Nephron progenitor cell (in vitro differentiated cells): Measurements from ENCODE around the gene AGA.

ENCODE experiments used
- DNase-seq: peaks from one replicate; pipeline ENCODE4 v3.0.0; 2021
- H3K27ac Mint-ChIP-seq: 2 replicates; pipeline ENCODE4 v1.8.0; 2021; ENCODE audit warnings: mild to moderate bottlenecking, moderate library complexity, mixed read lengths
- H3K27me3 Mint-ChIP-seq: 2 replicates; pipeline ENCODE4 v1.8.0; 2021; ENCODE audit warnings: mild to moderate bottlenecking, low read depth, mixed read lengths; ENCODE audit not compliant: poor library complexity
- H3K36me3 Mint-ChIP-seq: 2 replicates; pipeline ENCODE4 v1.8.0; 2021; ENCODE audit warnings: low read depth, mixed read lengths
- H3K4me1 Mint-ChIP-seq: 2 replicates; pipeline ENCODE4 v1.8.0; 2021; ENCODE audit warnings: mixed read lengths
- H3K4me3 Mint-ChIP-seq: 2 replicates; pipeline ENCODE4 v1.8.0; 2021; ENCODE audit warnings: mild to moderate bottlenecking, moderate library complexity, mixed read lengths
- H3K9me3 Mint-ChIP-seq: 2 replicates; pipeline ENCODE4 v1.8.0; 2021; ENCODE audit warnings: mild to moderate bottlenecking, moderate library complexity, mixed read lengths
- CTCF ChIP-seq: fragments of 200-600 bp; sonication (generic); IDR thresholded peaks from 2 replicates; pipeline ENCODE4 v1.5.0; 2021; ENCODE audit warnings: antibody characterized with exemption

The AGA gene

GRCh38 chr4:177408023-177408422, 34.2 kb downstream of the AGA start:
- Mint-ChIP-seq H3K9me3 (peaks cover 36% of the 10 kb centered on the region), H3K27me3 (peaks cover 6% of the 10 kb centered on the region)

GRCh38 chr4:177405508-177405907, 36.7 kb downstream of the AGA start:
- DNase-seq, result no peak
- Mint-ChIP-seq H3K27me3 (peaks cover 6% of the 10 kb centered on the region), H3K27ac (no peak overlapping the region), H3K9me3 (peaks cover 38% of the 10 kb centered on the region), H3K4me1 (peaks cover 30% of the 10 kb centered on the region), H3K4me3 (no peak overlapping the region), H3K36me3 (peaks cover 9% of the 10 kb centered on the region)
- no peak for TF ChIP-seq CTCF

More at GRCh38 chr4:177408023-177408422, 34.2 kb downstream of the AGA start:
- Mint-ChIP-seq H3K4me1 (peaks cover 35% of the 10 kb centered on the region), H3K27ac (no peak overlapping the region), H3K36me3 (peaks cover 9% of the 10 kb centered on the region), H3K4me3 (no peak overlapping the region)
- DNase-seq, result no peak
- no peak for TF ChIP-seq CTCF

GRCh38 chr4:177404986-177405385, 37.3 kb downstream of the AGA start:
- no peak overlapping the region for H3K27ac Mint-ChIP-seq
- H3K36me3 Mint-ChIP-seq, result peaks cover 9% of the 10 kb centered on the region
- no peak for DNase-seq
- H3K9me3 Mint-ChIP-seq, result peaks cover 39% of the 10 kb centered on the region
- H3K4me3 Mint-ChIP-seq, result no peak overlapping the region
- peaks cover 28% of the 10 kb centered on the region for H3K4me1 Mint-ChIP-seq
- TF ChIP-seq CTCF, result no peak
- H3K27me3 Mint-ChIP-seq, result peaks cover 6% of the 10 kb centered on the region

GRCh38 chr4:177404342-177404741, 37.9 kb downstream of the AGA start:
- H3K4me1 Mint-ChIP-seq, result peaks cover 28% of the 10 kb centered on the region
- H3K4me3 Mint-ChIP-seq, result no peak overlapping the region
- peaks cover 6% of the 10 kb centered on the region for H3K27me3 Mint-ChIP-seq
- no peak for DNase-seq
- no peak for TF ChIP-seq CTCF
- no peak overlapping the region for H3K27ac Mint-ChIP-seq
- H3K36me3 Mint-ChIP-seq, result peaks cover 9% of the 10 kb centered on the region
- H3K9me3 Mint-ChIP-seq, result peaks cover 33% of the 10 kb centered on the region

GRCh38 chr4:177403746-177404145, 38.5 kb downstream of the AGA start:
- DNase-seq, result no peak
- TF ChIP-seq CTCF, result no peak
- H3K36me3 Mint-ChIP-seq, result peaks cover 9% of the 10 kb centered on the region
- peaks cover 28% of the 10 kb centered on the region for H3K4me1 Mint-ChIP-seq
- no peak overlapping the region for H3K27ac Mint-ChIP-seq
- H3K27me3 Mint-ChIP-seq, result peaks cover 6% of the 10 kb centered on the region
- peaks cover 32% of the 10 kb centered on the region for H3K9me3 Mint-ChIP-seq
- no peak overlapping the region for H3K4me3 Mint-ChIP-seq

- Mint-ChIP-seq H3K36me3 (no peaks in the 10 kb centered on the region), H3K4me3 (no peak overlapping the region), H3K27me3 (no peaks in the 10 kb centered on the region), H3K9me3 (peaks cover 24% of the 10 kb centered on the region), H3K4me1 (peaks cover 28% of the 10 kb centered on the region), H3K27ac (no peak overlapping the region)
- no peak for TF ChIP-seq CTCF
- DNase-seq, result no peak
Observed at GRCh38 chr4:177401658-177402273, 40.5 kb downstream of the AGA start.
